ENCODE measurements around the gene RNF146.
"Not testable (repeated sequence)": the region's sequence is repeated elsewhere in the genome, so short reads cannot be mapped to it uniquely, and the experiment has no call there.

RNF146 gene

DNA sequence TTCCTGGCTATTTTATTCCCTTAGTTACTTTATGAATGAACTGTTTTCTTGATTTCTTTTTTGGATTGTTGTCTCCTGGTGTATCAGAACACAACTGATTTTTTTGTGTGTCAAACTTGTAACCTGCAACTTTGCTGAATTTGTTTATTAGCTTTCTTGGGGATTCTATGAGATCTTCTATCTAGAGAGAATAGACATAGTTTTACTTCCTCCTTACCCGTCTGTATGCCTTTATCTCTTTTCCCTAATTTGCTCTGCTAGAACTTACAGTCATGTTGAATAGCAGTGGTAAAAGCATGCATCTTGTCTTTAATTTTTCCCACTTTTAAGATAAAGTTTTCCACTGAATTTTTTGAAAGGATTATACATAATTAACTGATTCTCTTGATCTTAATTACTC is 13.2 kb downstream of the RNF146 start:
- in situ Hi-C loops (cut with HindIII; ENCODE audit: low sequenced_read_pairs), result no loop called here

DNA sequence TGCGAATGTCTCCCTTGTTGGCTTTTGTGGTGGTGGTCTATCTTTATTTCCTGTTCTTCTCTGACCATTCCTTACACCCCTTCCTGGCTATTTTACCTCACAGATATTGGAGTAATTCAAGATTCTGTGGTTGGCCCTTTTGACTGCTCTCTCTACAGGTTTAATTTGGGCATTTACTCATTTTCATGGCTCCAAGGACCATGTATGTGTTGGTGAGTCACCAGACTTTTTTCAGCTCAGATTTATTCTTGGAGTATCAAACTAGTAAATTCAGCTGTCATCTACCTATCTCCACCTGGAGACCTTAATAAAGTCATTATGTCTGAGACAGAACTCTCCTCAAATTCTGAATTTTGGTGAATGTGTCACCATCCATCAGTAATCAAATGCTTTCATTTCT is 15.5 kb downstream of the RNF146 start:
- in situ Hi-C loops (cut with HindIII; ENCODE audit: low sequenced_read_pairs), result no loop called here

DNA sequence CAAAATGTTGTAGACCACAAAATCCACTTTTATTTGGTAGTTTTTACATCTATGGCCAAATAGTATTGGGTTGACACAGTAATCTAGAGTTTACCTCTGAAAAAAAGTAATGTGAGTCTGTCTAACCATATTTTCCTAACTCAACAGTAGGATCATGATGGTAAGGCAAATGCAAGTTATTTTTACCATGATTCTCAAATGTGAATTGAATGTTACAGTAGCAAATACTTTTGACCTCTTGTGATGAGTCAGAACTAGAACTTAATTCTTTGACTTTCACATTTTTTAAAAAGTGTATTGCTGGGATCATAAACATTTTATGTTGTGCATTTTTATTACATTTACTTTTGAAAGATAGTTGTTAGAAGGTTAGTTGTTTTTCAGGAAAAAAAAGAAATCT is 22.0 kb downstream of the RNF146 start:
- in situ Hi-C loops (cut with HindIII; ENCODE audit: low sequenced_read_pairs), result no loop called here

DNA sequence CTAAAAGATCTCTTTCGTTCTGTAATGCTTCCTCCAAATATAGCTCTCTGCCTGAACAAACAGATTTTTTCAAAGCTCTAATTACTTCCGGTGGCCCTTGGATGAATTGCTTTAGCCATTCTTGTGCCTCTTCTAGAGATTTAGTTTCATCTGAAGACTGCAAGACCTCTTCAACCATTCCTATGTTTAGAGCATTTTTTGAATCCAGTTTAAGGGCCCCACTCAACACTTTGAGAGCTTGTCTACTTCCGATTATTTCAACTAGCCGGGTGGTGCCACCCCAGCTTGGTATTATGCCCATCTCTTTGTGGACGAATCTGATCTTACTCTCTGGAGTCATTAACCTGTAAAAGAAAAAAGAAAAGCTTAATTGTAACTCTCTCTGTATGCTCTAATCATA is 23.3 kb downstream of the RNF146 start:
- in situ Hi-C loops (cut with HindIII; ENCODE audit: low sequenced_read_pairs), result no loop called here

DNA sequence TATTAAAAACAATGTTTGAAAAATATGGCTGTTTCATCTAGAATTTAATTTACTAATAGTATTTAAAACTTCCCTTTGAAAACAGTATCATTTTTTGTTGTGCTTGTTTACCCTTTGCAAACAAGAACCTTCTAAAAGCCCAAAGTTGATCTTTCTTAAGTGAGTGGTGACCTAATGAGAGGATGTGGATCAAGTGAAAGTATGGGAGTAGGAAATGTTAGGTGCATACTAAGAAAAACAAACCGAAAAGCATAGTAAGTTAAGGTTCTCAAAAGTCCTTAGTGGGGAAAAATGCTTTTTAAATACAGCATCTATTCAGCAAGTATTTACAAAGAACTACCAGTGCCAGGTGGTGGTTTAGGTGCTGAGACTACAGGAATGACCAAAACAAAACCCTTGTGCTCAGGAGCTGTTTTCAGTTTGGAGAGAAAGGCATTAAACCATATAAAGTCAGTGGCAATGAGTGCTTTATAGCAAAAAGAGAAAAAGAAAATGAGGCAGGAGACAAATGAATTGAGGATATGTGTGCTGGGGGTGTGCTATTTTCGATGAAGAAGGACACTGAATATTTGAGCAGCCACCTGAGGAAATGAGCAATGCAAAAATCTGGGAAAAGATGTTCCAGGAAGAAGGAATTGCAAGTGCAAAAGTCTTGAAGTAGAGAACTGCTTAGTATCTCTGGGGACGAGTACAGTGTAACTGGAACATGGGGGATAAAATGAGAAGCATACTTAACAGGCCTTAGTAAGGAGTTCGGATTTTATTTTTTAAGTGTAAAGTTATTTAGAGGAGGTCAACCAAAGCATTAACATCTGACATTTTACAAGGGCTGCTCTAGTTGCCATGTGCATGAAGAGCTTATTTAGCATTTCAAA is 24.0 kb downstream of the RNF146 start:
- in situ Hi-C loops (cut with HindIII; ENCODE audit: low sequenced_read_pairs), result no loop called here

DNA sequence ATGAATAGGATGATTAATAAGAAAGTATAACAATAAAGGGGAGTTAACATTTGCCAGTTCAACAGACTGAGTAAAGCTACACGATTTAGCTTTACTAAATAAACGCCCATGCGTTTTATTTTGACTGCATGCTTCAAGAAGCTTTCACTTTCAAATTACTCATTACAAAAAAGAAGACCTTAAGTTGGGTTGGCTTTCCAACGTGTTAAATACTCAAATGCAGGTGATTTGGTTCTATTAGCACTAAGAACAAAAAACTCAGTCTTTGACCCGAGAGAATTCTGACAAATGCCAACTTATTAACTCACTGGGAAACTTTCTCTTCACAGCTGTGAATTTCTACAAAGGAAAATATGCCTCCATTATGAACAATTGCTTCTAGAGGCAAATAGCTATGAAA is 24.8 kb downstream of the RNF146 start:
- in situ Hi-C loops (cut with HindIII; ENCODE audit: low sequenced_read_pairs), result no loop called here

- in situ Hi-C loops (cut with HindIII; ENCODE audit: low sequenced_read_pairs), result no loop called here
These were observed 30.9 kb downstream of the RNF146 start for GRCh38 chr6:127297502-127298070.

DNA sequence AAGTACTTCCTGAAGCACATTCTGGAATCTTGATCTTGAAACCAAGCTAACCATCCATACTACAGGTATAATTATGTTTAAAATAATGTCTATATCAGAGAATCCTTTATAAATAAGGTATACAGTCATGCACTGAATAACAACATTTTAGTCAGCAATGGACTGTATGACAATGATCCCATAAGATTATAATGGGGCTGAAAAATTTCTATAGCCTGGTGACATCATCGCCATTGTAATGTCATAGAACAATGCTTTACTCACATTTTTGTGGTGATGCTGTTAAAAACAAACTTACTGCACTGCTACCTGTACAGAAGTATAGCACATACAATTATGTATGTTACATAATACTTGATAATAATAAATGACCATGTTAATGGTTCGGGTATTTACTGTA is 31.8 kb downstream of the RNF146 start:
- in situ Hi-C loops (cut with HindIII; ENCODE audit: low sequenced_read_pairs), result no loop called here

GRCh38 chr6:127299522-127300240 is 33.0 kb downstream of the RNF146 start:
- in situ Hi-C loops (cut with HindIII; ENCODE audit: low sequenced_read_pairs), result no loop called here

- in situ Hi-C loops (cut with HindIII; ENCODE audit: low sequenced_read_pairs), result no loop called here
These were observed 33.7 kb downstream of the RNF146 start for GRCh38 chr6:127300411-127300810.

DNA sequence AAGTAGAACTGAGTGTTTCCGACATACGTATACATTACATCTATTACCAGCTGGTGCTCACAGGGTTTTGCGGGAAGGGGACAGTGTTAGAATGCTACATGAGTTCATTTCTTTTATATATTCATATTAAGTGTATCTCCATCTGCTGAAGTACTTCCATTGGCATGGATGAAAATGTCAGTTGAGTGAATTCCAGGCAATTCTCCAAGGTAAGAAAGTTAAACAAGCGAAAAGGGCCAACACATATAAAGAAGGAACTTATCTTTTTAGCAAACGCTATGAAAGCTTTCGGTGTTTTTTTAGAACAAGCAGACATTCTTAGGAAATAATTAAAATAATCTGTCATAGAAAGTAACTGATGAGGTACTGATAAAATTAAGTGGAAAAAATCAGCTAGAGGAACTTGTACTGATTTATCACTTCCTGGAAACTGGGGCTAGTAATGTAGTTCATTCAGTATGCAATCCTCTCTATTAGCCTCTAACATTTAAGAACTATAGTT is 34.6 kb downstream of the RNF146 start:
- in situ Hi-C loops (cut with HindIII; ENCODE audit: low sequenced_read_pairs), result no loop called here

DNA sequence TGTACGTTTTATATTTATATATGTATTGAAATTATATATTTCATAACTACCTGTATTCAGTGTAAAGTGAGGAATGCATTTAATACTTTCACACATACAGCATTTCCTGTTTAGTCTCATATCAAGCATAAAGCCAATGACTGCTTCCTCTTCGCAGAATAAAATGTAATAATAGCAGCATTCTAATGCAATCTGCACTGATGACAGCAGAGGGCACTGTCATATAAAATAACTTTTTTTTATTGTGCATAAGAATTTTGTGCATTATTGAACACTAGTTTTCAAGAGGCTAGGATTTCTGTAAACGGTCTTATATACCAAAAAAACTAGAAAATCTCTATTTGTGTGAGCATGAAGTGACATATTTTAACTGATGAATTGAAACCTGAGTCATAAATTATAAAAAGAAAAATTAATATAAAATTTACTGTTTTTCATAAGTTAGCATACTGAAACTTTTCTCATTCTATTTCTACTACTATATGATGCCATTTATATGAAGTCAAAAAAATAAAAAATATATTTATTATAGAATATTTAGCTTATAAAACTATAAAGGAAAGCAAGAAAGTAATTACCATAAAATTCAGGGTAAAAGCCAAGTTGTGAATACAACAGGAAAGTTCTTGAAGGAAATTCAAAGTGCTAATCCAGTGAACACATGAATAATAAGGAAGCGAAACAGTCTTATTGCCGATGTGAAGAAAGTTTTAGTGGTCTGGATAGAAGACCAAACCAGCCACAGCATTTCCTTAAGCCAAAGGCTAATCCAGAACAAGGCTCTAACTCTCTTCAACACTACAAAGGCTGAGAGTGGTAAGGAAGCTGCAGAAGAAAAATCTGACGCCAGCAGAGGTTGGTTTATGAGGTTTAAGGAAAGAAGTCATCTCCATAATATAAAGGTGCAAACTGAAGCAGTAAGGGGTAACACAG is 36.3 kb downstream of the RNF146 start:
- in situ Hi-C loops (cut with HindIII; ENCODE audit: low sequenced_read_pairs), result no loop called here

DNA sequence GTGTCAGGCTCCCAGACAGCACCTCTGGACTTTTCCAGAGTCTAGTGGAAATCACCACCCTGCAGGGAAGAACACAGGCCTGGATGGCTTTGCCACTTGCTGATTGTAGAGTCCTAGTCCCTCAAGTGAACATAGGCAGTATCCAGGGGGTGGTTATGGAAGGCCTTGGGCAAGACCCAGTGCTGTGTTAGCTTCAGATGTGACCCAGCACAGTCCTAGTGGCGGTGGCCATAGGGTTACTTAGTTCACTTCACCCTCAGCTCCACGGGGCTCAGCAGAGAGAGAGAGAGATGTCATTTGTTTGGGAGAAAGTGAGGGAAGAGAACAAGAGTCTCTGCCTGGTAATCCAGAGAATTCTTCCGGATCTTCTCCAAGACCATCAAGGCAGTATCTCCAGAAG is 37.3 kb downstream of the RNF146 start:
- in situ Hi-C loops (cut with HindIII; ENCODE audit: low sequenced_read_pairs), result no loop called here

- in situ Hi-C loops (cut with HindIII; ENCODE audit: low sequenced_read_pairs), result no loop called here
These were observed 39.1 kb downstream of the RNF146 start for GRCh38 chr6:127305741-127306140.

DNA sequence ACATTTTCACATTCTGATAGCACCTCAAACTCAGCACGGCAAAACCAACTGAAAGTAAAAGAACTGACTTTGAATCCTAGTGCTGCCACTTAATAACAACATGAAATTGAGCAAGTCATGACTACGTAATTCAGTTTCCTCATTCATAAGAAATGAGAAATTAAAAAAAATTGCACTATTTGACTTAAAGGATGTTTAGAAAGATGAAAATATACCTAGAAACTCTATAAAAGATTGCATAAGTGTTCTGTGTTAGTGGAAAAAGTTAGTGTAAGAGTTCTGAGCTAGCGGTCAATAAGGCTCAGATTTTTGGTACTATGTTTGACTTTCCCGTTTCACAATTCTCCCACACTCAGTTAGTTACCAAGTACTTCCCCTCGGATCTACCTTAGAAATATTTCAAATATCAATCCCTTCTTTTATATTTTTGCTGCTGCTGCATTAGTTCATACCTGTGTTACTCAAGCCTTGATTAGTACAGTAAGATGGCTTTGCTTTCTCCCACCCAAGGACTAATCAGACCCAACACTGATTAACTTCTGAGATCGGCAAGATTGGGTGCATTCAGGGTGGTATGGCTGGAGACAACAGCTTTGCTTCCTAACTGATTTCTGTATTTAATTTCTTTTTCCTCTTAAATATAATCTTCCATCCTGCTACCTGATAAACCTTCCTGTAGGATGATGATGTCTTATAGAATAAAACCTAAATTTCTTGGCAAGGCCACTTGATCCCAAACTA is 50.9 kb downstream of the RNF146 start:
- in situ Hi-C loops (cut with HindIII; ENCODE audit: low sequenced_read_pairs), result no loop called here

- in situ Hi-C loops (cut with HindIII; ENCODE audit: low sequenced_read_pairs), result no loop called here
These were observed 53.0 kb downstream of the RNF146 start for GRCh38 chr6:127319686-127320085.

- in situ Hi-C loops (cut with HindIII; ENCODE audit: low sequenced_read_pairs), result no loop called here
These were observed 61.5 kb downstream of the RNF146 start for GRCh38 chr6:127328043-127328609.

GRCh38 chr6:127331256-127331655 is 64.6 kb downstream of the RNF146 start:
- in situ Hi-C loops (cut with HindIII; ENCODE audit: low sequenced_read_pairs), result not testable (repeated sequence)

GRCh38 chr6:127332383-127332961 is 65.8 kb downstream of the RNF146 start:
- in situ Hi-C loops (cut with HindIII; ENCODE audit: low sequenced_read_pairs), result no loop called here
